GOT3 (cell line): ENCODE results near the gene PRSS12.
"Not testable (repeated sequence)": the region's sequence is repeated elsewhere in the genome, so short reads cannot be mapped to it uniquely, and the experiment has no call there.

Experiments used
- DNase-seq: peaks from one replicate; lab custom pipeline; 2025; ENCODE audit warnings: mixed read lengths; lab: John Stamatoyannopoulos, UW

The PRSS12 gene

DNA sequence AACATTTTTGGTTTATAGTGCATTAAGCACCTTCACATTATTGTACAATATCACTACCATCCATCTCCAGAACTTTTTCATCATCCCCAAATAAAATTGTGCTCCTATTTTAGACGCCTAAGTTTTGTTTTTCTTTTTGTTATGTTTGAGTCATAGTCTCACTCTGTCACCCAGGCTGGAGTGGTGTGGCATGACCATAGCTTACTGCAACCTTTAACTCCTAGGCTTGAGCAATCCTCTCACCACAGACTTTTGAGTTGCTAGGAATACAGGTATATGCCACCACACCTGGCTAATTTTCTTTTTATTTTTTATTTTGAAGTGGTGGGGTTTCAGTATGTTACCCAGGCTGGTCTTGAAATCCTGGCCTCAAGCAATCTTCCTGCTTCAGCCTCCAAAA, 33.9 kb downstream of the PRSS12 start:
- DNase-seq, result no peak

- DNase-seq, result no peak
Measured at GRCh38 chr4:118317691-118318090, 35.1 kb downstream of the PRSS12 start.

- no peak for DNase-seq
Measured at GRCh38 chr4:118314221-118314620, 38.6 kb downstream of the PRSS12 start.

- DNase-seq, result no peak
Measured at GRCh38 chr4:118313098-118313497, 39.7 kb downstream of the PRSS12 start.

DNA sequence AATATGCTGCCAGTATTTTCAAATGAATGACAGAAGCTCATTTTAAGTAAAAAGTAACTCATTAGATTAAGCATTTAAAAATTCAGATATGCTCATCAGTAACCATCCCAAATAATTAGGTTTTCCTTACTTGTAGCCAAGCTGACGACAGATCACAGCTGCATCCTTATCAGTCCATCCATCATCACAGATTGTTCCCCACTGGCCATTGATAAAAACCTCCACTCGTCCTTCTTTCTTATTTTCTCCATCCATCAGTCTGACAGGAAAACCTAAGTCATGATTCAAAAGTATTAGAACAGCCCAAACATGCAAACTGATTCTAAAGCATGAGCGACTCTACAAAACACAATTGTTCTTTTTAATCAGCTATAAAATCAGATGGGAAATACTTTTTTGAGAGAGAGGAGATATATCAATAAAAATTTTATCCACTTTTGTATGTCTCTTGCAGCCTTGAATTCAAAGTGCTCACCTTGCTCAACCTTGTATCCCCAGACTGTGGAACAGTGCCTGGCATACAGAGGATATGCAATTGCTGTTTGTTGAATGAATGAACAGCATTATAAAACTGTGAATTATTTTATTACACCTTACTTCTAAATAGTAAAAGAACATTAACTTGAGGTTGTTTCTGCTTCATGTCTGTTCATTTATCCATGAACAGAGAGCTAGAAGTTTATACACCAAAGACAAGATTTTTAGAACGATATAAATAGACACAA, 44.3 kb downstream of the PRSS12 start:
- no peak for DNase-seq

DNA sequence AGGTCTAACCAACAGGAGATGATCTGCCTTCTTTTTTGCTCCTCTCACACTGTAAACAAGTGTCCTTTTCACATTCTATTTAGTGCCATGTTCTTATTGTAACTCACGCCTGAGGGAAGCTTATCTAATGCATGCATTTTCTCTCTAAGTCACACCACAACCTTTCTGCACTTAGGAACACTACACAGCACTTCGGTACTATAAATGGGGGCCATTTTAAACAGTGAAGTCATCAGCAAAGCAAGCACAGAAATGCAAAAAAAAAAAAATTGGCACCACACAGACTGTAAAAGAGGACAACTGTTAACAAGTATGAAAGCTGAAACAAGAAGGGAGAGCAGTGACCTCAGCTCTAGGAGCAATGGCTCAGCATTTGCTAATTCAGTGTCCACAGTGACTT, 45.2 kb downstream of the PRSS12 start:
- DNase-seq, result no peak

- not testable (repeated sequence) for DNase-seq
Measured at GRCh38 chr4:118299619-118300018, 53.2 kb downstream of the PRSS12 start.

DNA sequence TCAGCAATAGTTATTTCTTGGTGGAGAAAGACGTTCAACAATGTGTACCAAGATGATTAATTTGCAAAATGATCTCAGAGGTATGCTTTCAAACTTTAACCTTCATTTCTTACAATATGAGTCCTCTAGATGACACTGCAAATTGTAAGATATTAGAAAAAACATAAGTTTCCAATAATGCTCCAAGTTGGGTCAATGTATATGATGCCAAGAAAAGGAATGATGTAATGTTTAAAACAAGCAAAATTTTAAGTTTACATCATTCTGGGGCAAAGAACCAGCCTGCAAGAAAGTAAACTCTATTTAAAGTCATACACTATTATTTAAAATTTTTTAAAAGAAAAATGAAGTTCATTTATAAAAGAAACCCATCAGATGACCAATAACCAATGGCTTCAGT, 56.1 kb downstream of the PRSS12 start:
- no peak for DNase-seq

- no peak for DNase-seq
Measured at GRCh38 chr4:118290951-118291350, 61.9 kb downstream of the PRSS12 start.

GRCh38 chr4:118289794-118290193, 63.0 kb downstream of the PRSS12 start:
- DNase-seq, result no peak

GRCh38 chr4:118287711-118288451, 64.9 kb downstream of the PRSS12 start:
- DNase-seq, result no peak

GRCh38 chr4:118286685-118287084, 66.1 kb downstream of the PRSS12 start:
- DNase-seq, result no peak

- no peak for DNase-seq
Measured at GRCh38 chr4:118285931-118286330, 66.9 kb downstream of the PRSS12 start.

DNA sequence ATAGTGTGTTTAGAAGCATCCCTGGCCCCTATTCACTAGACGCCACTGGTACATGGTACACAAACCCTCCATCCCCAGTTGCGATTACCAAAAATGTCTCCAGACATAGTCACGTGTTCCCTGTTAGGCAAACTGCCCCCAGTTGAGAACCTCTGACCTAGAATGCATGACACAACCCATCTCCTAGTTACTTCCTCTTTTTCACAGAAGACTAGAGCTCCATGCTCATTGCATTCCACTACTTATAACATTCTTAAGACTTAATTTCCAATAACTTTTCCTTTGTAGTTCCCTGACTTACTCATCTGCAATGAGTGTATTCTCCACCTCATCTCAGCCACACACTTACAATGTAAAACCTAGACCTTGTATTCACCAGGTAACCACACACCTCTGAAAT, 68.6 kb downstream of the PRSS12 start:
- no peak for DNase-seq

GRCh38 chr4:118282692-118283091, 70.1 kb downstream of the PRSS12 start:
- no peak for DNase-seq

GRCh38 chr4:118281611-118282442, 71.0 kb downstream of the PRSS12 start:
- DNase-seq, result no peak

- DNase-seq, result no peak
Measured at GRCh38 chr4:118280501-118281218, 72.1 kb downstream of the PRSS12 start.

DNA sequence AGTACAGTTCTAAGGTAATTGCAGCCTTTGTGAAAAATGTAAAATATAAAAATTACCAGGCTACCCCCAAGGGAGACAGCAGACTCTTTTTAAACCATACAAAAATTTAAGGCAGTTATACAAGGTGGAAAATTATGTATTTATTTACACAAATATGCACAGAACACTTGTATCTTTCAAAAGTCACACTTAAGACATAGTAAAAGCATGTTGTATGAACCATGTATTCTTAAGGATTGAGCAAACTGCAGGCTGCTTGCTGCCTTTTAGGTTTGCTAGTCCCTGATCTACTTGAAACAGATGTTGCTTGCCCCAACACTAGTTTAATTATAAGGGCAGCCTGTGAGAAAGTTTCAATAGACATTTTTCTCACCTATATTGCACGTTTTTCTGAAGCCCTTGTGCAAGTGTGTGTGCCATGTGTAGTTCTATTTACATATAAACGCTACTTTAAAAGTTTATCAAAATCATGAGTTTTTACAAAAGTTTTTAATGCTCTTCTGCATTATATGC, 72.8 kb downstream of the PRSS12 start:
- no peak for DNase-seq

- DNase-seq, result no peak
Measured at GRCh38 chr4:118279328-118279727, 73.5 kb downstream of the PRSS12 start.

DNA sequence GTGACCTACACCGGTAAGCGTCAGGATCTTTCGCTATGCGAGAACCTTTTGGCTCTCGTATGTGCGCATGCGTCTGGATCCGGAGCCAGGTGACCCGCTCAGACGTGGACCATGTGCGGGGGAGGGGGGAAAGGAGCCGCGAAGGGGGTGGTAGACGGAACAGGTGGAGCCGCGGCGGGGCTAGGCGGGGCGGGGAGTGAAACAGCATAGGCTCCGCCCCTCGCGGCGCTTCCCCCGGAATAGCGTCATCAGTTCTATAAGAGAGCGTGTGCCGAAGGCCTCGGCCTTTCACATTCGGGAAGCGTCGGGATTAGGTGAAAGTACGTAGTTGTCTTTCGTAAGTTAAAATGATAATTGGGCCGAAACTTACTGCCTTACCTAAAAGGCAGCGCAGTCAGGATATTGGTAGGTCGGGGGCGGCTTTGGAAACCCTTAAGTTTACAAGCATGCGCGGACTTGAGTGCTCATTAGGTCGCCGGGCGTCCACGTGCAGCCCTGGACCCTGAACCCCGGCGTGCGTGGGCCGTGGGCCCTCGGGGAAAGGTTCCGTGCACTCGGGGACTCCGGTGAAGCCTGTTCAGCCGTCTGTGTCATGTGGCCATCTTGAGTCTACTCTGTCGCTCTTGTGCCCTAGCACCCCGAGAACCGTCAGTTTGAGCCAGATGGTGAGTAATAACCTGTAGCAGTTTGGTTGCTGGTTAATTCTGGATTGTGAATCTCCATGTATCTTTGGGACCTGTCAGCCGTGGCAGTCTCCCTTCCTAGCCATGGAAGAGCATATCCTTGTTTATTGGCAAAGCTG, 74.1 kb downstream of the PRSS12 start:
- peak; percentile 46 for DNase-seq

- no peak for DNase-seq
Measured at GRCh38 chr4:118277243-118277642, 75.6 kb downstream of the PRSS12 start.
